Vagina (tissue), 2 donors: ENCODE results near the gene RGL4.

Experiments
- CTCF ChIP-seq, 3 experiments: fragments of 450-650 bp in 2 of 3; fragments of 200-600 bp in 1 of 3; sonication (generic) in 1 of 3; IDR thresholded peaks; one replicate each; pipeline ENCODE4 v1.5.1; 2017 to 2019; ENCODE audit warnings: antibody characterized with exemption in 3 of 3, mild to moderate bottlenecking in 2 of 3, moderate library complexity in 2 of 3
- POLR2A ChIP-seq, 2 donors: fragments of 450-650 bp; IDR thresholded peaks; one replicate each; pipeline ENCODE4 v1.6.1; 2017; ENCODE audit warnings: antibody characterized with exemption in 2 of 2, mild to moderate bottlenecking in 2 of 2, moderate library complexity in 2 of 2
- POLR2AphosphoS5 ChIP-seq, 2 donors: sonication (generic); formaldehyde crosslinking; IDR thresholded peaks; one replicate each; pipeline ENCODE4 v1.9.0; 2017; ENCODE audit warnings: antibody characterized with exemption in 2 of 2, mild to moderate bottlenecking in 2 of 2, low read depth in 1 of 2; ENCODE audit not compliant: insufficient read depth in 1 of 2

DNA sequence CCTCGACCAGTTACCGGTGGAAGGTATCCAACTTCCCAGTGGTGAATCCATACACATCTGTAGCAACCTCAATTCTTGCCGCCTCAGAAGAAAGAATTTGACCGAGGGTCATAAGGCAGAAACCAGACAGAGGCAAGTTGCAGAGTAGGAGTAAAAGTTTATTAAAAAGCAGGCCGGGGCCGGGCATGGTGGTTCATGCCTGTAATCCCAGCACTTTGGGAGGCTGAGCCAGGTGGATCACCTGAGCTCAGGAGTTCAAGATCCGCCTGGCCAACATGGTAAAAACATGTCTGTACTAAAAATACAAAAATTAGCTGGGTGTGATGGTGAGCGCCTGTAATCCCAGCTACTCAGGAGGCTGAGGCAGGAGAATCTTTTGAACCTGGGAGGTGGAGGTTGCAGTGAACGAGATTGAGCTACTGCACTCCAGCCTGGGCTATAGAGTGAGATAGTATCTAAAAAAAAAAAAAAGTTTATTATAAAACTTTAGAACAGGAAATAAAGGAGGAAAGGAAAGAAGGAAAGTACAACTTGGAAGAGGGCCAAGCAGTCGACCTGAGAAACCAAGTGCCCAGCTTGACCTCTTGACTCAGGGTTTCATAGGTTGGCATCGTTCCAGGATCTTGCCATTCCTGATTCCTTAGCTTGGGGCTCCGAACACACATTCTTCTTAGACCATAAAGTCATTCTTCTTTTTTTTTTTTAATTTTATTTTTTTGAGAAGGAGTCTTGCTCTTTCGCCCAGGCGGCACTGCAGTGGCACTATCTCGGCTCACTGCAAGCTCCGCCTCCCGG lies 27.8 kb downstream of the RGL4 start:
- TF ChIP-seq POLR2AphosphoS5 (IDR thresholded peaks at IDR 0.05; ENCODE audit: insufficient read depth in 1 of 2, low read depth in 1 of 2) (no peak), CTCF (IDR thresholded peaks at IDR 0.05) (no peak), POLR2A (IDR thresholded peaks at IDR 0.05) (no peak)
